ENCODE data around the gene KRTAP29-1.

GRCh38 chr17:41302981-41303380 lies 330 bp upstream of the KRTAP29-1 start:
- TF ChIP-seq POLR2A (IDR thresholded peaks at IDR 0.05; ENCODE audit: low read depth, low read length) (no peak), POLR2AphosphoS5 (IDR thresholded peaks at IDR 0.05; ENCODE audit: low read depth, low read length) (no peak)

All from GM12892 (cell line).